GM12891 (cell line): ENCODE measurements around the gene MAPT.

Experiments
- POLR2A ChIP-seq: IDR thresholded peaks from 2 replicates; pipeline ENCODE4 v1.6.1; 2011; ENCODE audit warnings: low read depth, low read length, control low read depth
- POLR2AphosphoS5 ChIP-seq: IDR thresholded peaks from 2 replicates; pipeline ENCODE4 v1.6.1; 2011; ENCODE audit warnings: low read depth, low read length, control low read depth
- TAF1 ChIP-seq: IDR thresholded peaks from 2 replicates; pipeline ENCODE4 v1.6.1; 2011; ENCODE audit warnings: low read depth, low read length, control low read depth

GRCh38 chr17:46029627-46030026, 135.3 kb downstream of the MAPT start:
- TF ChIP-seq TAF1 (no peak), POLR2AphosphoS5 (no peak), POLR2A (no peak)
